ENCODE measurements around the gene HPS4.

Gene HPS4

GRCh38 chr22:26466196-26466595 lies 17.4 kb downstream of the HPS4 start:
- TF ChIP-seq, protein P1, sequence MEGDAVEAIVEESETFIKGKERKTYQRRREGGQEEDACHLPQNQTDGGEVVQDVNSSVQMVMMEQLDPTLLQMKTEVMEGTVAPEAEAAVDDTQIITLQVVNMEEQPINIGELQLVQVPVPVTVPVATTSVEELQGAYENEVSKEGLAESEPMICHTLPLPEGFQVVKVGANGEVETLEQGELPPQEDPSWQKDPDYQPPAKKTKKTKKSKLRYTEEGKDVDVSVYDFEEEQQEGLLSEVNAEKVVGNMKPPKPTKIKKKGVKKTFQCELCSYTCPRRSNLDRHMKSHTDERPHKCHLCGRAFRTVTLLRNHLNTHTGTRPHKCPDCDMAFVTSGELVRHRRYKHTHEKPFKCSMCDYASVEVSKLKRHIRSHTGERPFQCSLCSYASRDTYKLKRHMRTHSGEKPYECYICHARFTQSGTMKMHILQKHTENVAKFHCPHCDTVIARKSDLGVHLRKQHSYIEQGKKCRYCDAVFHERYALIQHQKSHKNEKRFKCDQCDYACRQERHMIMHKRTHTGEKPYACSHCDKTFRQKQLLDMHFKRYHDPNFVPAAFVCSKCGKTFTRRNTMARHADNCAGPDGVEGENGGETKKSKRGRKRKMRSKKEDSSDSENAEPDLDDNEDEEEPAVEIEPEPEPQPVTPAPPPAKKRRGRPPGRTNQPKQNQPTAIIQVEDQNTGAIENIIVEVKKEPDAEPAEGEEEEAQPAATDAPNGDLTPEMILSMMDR (IDR thresholded peaks at IDR 0.05; ENCODE audit: extremely low read depth, missing control alignments): no peak
- no peak for DNase-seq (ENCODE audit: low spot score)

DNA sequence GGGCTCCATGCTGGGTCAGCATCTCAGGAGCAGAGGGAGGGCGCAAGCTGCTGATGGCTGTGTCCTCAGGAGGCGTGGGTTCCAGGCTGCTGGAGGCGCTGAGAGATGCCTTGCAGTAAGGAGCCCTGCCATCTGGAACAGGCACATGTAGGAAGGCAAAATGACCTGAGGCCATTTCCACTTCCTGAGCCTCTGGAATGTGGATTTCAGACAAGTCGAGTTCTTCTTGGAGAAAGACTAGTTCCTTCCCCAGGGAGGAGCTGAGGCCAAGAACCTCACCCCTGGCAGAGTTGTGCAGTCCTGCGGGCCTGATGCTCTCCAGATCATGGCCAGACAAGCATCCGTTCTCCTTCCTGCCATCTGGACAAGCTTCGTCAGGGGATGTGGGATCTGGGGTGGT lies 19.3 kb downstream of the HPS4 start:
- DNase-seq (ENCODE audit: low spot score): no peak
- TF ChIP-seq, protein P1 (IDR thresholded peaks at IDR 0.05; ENCODE audit: extremely low read depth, missing control alignments): no peak

- TF ChIP-seq, protein P1 (IDR thresholded peaks at IDR 0.05; ENCODE audit: extremely low read depth, missing control alignments): no peak
- DNase-seq (ENCODE audit: low spot score): no peak
Measured at GRCh38 chr22:26463688-26464087, 19.9 kb downstream of the HPS4 start.

- DNase-seq (ENCODE audit: low spot score): no peak
- TF ChIP-seq, protein P1 (IDR thresholded peaks at IDR 0.05; ENCODE audit: extremely low read depth, missing control alignments): no peak
Measured at GRCh38 chr22:26463101-26463661, 20.4 kb downstream of the HPS4 start.

GRCh38 chr22:26462641-26463040 lies 20.9 kb downstream of the HPS4 start:
- TF ChIP-seq, protein P1 (IDR thresholded peaks at IDR 0.05; ENCODE audit: extremely low read depth, missing control alignments): no peak
- no peak for DNase-seq (ENCODE audit: low spot score)

DNA sequence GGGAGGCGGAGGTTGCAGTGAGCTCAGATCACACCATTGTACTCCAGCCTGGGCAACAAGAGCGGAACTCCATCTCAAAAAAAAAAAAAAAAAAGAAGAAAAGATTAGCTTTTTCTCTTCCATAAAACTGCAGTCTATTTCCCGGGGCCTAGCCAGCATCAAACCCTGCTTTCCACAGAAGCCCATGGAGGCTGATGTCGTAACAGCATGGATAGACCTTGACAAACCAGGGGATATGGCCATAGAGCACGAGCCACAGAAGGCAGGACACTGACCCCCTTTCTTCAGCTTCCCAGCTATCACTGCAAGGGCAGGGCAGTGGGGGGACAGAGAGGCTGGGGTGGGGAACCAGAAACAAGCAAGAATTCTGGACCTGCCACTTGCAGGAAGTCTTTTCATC lies 21.5 kb downstream of the HPS4 start:
- no peak for DNase-seq (ENCODE audit: low spot score)
- TF ChIP-seq, protein P1 (IDR thresholded peaks at IDR 0.05; ENCODE audit: extremely low read depth, missing control alignments): no peak

DNA sequence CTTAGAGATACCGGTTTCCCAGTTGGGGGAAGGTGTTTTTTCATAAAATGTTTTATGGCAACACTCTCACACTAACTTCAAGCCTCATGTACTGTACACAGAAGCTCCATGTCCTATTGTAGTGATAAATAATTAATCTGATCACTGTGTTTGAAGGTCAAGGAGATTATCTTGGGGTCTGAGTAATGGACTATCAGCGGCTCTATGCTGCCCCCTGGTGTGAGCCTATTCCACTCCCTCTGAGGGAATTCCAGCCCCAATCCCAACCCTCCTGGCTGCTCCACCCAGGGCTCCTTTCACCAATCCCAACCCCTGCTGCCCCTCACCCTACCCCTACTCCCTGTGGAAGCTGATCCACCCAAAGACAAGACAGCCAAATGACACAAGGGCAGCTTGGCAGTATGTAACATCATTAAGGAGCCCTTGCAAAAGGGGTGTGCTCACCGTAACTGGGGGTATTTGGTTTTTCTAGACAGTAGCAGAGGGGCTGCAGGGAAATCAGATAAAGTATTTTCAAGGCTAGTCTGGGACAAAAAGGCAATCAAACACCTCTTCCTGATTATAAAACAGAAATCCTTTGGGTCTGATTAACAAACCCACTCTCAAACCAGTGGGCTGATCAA lies 22.3 kb downstream of the HPS4 start:
- TF ChIP-seq, protein P1 (IDR thresholded peaks at IDR 0.05; ENCODE audit: extremely low read depth, missing control alignments): peak; percentile 36
- DNase-seq (ENCODE audit: low spot score): peak; percentile 62
